Measurements from ENCODE around the gene UVRAG.
"Not testable (repeated sequence)": the region's sequence is repeated elsewhere in the genome, so short reads cannot be mapped to it uniquely, and the experiment has no call there.

The UVRAG gene

DNA sequence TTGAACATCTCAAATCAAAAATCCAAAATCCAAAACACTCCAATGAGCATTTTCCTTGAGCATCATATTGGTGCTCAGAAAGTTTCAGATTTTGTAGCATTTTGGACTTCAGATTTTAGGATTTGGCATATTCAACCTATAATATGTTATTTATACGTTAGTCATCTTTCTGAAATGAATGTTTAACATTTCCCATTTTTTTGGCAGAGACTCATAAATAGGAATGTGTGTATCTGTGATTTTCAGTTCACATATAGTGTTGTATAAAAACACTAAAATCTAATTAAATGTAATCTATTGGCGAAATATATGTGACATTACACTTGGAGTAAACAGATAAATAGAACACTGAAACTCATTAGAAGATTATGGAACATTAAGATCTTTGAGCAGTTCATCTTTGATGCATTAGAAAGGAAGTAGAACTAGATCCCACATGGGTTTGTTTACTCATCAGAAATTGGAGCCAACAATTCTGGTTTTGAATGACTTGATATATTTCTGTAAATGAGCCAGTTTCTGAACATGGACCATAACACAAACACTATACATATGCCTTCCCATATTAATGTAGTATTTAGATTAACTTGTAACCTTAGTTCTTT, 153.1 kb downstream of the UVRAG start:
- DNase-seq (no peak), ATAC-seq (no peak)

DNA sequence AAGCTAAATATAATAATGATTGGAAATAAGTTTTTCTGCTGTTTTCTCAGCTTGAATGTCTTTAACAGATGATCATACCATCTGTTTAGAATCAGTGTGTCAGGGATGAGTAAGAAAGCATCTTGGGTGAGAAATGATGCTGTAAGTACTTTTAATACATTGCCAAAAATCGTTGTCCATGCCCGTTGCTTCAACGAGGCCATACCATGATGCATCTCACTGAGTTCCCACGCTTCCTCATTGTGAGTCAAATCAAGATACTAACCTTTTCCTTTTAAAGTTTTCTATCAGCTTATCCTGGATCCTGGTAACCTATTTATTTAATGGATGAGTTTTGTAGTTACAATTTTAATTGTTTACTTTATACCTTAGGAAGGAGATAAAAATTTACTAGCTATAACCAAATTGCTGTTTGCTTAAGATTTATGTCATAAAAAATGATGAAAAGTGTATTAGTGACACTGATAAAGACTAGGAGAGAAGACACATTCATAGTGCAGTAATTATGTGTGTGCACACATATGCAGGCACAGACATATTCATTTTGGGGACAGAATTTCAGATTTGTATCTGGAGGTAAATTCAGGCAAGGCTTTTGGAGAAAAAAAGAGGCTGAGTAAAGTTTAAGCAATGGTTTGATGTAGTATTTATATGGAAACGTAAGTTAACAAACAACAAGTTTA, 154.8 kb downstream of the UVRAG start:
- ATAC-seq (no peak), DNase-seq (no peak)

DNA sequence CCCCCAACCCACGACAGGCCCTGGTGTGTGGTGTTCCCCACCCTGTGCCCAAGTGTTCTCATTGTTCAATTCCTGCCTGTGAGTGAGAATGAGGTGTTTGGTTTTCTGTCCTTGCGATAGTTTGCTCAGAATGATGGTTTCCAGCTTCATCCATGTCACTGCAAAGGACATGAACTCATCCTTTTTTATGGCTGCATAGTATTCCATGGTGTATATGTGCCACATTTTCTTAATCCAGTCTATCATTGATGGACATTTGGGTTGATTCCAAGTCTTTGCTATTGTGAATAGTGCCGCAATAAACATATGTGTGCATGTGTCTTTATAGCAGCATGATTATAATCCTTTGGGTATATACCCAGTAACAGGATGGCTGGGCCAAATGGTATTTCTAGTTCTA, 158.7 kb downstream of the UVRAG start:
- not testable (repeated sequence) for ATAC-seq, DNase-seq

DNA sequence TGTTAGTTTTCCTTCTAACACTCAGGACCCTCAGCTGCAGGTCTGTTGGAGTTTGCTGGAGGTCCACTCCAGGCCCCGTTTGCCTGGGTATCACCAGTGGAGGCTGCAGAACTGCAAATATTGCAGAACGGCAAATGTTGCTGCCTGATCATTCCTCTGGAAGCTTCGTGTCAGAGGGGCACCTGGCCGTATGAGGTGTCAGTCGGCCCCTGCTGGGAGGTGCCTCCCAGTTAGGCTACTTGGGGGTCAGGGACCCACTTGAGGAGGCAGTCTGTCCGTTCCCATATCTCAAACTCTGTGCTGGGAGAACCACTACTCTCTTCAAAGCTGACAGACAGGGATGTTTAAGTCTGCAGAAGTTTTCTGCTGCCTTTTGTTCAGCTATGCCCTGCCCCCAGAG, 164.1 kb downstream of the UVRAG start:
- not testable (repeated sequence) for DNase-seq, ATAC-seq

DNA sequence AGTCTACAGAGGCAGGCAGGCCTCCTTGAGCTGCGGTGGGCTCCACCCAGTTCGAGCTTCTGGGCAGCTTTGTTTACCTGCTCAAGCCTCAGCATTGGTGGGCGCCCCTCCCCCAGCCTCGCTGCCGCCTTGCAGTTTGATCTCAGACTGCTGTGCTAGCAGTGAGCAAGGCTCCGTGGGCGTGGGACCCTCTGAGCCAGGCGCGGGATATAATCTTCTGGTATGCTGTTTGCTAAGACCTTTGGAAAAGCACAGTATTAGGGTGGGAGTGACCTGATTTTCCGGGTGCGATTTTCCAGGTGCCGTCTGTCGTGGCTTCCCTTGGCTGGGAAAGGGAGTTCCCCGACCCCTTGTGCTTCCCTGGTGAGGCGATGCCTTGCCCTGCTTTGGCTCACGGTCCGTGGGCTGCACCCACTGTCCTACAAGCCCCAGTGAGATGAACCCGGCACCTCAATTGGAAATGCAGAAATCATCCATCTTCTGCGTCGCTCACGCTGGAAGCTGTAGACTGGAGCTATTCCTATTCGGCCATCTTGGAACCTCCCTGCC, 164.5 kb downstream of the UVRAG start:
- ATAC-seq, DNase-seq: not testable (repeated sequence)

DNA sequence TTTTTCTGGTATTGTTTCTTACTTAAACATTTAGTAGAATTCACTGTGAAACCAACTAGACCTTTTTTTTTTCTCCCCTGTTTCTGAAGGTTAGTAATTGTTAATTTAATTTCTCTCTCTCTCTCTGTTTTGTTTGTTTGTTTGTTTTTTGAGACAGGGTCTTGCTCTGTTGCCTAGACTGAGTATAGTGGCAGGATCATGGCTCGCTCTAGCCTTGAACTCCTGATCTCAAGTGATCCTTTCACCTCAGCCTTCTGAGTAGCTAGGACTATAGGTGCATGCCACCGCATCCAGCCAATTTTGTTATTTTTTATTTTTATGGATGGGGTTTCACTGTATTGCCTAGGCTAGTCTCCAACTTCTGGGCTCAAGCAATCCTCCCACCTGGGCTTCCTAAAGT, 165.0 kb downstream of the UVRAG start:
- DNase-seq: no peak
- no peak for ATAC-seq

DNA sequence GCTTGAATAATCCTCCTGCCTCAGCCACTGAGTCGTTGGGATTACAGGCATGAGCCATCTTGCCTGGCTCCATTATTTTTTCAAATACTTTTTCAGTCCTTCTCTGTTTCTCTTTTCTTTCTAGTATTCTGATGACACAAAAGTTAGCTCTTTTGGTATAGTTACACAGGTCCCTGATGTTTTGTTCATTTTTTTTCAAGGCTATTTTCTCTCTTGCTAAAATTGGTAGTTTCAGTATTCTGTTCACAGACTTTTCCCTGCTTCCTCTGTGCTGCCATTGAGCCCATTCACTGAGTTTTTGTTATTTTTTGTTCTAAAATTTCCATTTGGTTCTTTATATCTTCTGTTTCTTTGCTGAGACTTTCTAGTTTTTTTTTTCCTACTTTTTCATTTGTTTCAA, 166.5 kb downstream of the UVRAG start:
- ATAC-seq: no peak
- no peak for DNase-seq

DNA sequence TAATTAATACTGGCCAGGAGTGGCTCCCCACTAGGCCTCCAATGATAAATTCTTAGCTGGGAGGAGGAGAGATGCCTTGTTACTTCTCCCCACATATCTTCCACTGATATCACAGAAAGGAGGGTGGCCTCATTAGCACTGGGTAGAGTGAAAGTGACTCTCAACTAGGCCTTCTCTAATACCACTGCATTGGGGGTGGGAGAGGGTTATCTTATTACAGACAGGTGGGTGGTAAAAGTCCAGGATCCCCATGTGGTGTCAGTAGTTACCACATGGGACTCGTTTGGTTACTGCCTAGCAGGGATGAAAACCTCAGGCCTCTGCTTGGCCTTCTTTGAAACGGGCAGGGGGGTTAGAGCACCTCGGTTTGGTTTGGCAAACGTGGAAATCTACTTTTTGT, 167.3 kb downstream of the UVRAG start:
- ATAC-seq: no peak
- DNase-seq: no peak

DNA sequence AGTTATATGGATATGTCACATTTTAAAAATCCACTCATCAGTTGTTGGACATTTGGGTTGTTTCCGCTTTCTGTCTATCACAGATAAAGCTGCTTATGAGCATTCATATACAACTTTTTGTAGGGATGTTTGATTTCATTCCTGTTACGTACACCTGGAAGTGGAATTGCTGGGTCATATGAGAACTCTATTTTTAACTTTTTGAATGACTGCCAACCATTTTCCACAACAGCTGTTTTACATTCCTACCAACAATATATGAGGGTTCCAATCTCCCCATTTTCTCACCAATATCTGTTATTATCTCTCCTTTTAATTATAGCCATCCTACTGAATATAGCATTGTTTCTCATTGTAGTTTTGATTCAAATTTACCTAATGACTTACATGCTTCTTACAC, 172.0 kb downstream of the UVRAG start:
- DNase-seq: no peak
- no peak for ATAC-seq

DNA sequence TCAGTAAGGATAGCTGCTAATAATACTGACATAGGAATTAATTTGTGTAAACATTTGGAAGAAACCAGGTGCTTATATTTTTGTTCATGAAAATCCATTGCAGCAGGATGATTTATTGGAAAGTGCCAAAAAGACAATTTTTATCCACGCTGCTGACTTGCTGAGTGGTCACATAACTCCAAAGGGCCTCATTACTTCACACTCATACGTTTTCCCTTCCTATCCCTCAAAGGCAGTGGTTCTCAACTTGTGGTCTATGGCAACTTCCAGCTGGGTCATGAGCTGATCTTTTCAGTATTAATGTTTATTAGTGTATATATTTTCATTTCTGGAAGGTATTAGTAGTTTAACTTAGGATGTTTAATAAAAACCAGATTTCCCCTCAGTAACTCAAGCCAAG, 178.1 kb downstream of the UVRAG start:
- DNase-seq (no peak), ATAC-seq (no peak)

DNA sequence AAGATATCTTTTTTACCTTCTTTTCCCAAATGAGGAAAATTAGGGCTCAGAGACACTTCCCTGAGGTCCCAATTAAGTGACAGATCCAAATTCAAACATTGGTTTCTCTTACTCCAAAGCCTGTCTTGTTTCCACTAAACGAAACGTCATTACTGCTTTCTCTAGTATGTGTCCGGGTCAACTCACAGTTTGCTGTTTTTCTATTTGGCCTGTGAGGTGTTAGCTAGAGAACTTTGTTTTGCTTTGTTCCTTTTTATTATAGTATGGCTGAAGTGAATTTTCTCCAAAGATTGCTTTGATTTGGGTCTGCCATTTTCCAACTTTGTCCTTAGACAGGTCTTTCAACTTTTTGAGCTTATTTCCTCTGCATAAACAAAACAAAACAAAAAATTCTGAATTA, 179.6 kb downstream of the UVRAG start:
- ATAC-seq (no peak), DNase-seq (no peak)

DNA sequence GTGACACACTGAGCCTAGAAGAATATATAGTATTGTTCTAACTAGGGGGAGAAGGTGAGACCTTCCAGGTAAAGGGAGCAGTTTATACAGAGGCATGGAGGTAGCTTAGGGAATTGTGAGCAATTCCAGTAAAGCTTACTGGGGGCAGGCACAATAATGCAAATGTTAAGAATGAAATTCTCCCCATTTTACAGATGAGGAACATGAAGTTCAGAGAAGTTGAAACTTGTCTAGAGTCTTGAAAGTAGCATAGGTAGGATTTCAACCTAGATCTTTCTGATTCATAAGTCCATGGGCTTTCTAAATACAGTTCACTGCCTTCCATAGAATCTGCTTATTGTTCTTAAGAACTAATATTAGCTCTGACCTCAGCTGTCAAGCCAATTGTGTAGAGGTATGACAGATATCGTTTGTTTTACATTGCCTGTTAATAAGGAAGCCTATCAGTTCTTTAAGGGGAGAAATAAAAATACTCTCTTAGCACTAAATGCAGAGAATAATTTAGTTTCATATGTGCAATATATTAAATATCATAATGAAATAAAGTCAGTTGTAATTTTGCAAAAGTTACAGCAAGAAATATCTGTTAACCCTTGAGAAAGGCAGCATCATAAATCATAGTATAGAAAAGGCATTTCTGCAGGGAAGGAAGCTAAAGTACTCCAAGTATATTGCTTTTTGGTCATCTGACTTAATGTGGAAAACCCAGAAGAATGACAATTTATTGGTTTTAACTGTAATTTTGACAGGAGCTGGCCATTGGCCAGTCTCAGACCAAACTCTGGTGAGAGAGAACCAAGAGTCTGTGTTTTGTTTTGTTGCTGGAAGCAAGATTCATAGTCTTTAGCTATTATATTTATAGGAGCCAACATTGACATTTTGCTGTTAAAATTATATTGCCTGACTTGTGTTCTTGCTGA, 181.8 kb downstream of the UVRAG start:
- no peak for DNase-seq
- no peak for ATAC-seq

DNA sequence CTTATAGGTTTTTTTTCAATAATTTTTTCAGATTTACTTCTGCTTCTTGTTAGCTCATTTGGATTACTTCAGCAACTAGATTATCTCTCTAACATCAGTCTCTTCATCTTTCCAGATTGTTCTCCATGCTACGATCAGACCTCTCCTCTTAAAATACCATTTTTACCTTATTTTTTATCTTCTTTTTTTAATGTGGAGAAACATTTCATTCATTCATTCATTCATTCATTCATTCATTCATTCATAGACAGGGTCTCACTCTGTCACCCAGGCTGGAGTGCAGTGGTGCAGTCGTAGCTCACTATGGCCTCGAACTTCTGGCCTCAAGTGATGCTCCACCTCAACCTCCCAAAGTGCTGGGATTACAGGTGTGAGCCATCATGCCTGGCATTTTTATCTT, 189.4 kb downstream of the UVRAG start:
- ATAC-seq: no peak
- no peak for DNase-seq

DNA sequence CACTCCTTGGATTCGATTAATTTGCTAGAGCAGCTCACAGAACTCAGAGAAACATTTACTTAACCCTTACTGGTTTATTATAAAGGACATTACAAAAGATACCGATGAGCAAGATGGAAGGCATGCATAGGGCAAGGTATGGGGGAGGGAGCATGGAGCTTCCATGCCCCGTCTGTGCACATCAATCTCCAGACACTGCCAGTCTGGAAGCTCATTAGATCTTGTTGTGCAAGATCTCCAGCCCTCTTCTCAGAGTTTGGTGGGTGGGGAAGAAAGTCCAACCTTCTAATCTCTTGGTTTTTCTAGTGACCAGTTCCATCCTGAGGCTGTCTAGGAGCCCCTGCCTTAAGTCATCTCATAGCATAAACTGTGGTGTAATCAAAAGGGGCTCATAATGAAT, 190.7 kb downstream of the UVRAG start:
- no peak for ATAC-seq
- no peak for DNase-seq

DNA sequence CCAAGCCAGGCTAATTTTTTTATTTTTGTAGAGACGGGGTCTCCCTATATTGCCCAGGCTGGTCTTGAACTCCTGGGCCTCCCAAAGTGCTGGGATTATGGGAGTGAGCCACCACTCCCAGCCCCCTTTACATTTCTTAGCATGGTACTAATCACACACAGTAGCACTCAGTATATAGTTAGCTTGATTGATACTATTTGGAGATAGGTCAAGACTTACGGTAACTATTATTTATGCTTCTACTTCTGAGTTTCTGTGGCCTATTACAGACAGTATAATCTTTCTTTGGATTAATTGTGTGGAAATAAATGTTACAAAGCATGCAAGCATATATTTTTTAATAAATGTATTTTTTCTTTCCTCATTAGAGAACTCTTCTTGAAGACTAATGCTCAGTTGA, 192.2 kb downstream of the UVRAG start:
- DNase-seq (no peak), ATAC-seq (no peak)

DNA sequence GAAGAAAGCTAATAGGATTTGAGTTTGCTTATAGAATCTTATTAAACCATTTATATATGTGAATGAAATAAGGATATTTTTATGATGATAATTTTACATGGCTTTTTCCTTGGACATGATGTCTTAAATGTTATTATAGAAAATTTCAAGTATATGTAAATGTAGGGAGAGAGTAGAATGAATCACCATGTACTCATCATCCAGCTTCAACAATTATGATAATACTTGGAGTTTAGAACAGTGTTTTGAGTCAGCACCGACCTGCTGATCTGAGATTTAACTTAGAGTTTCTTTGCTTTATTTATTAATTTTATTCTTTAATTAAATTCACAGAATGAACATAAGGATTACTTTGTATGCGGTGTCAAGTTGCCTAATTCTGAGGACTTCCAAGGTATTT, 193.5 kb downstream of the UVRAG start:
- ATAC-seq: no peak
- DNase-seq: no peak

DNA sequence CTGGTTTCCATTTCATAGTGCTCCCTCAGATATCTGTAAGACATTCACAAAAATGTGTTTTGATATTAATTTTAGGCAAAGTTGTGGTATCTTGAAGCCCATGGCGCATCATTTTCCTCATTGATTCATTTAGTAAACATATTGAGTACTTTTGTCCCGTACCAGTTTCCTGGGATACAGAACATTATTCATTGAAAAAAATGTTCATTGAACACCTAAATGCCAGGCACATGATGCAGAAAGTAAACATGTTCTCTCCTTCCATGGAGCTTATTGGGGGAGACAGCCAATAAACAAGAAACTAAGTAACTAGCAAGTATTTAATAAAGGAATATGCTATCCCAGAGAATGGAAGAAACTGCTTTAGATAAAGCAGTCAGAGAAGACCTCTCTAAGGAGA, 195.0 kb downstream of the UVRAG start:
- DNase-seq (no peak), ATAC-seq (no peak)

DNA sequence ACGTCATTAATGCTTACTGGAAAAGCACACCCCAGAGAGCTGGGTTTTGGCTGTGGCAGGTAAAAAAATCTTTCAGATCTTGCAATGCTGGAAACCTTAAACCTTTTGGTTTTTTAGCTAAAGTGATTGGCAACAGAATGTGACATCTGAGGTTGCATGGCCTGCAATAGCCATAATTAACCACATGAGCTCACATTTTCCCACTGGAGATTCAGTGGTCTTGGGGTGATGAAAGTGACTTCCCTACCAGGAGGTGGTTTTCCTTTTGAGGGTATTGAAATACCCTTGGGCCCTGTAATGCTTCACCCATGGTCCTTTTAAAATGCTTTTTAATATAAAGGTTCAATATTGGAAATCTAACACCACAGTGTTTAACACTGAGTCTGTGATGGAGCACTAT, 198.5 kb downstream of the UVRAG start:
- ATAC-seq (no peak), DNase-seq (no peak)

DNA sequence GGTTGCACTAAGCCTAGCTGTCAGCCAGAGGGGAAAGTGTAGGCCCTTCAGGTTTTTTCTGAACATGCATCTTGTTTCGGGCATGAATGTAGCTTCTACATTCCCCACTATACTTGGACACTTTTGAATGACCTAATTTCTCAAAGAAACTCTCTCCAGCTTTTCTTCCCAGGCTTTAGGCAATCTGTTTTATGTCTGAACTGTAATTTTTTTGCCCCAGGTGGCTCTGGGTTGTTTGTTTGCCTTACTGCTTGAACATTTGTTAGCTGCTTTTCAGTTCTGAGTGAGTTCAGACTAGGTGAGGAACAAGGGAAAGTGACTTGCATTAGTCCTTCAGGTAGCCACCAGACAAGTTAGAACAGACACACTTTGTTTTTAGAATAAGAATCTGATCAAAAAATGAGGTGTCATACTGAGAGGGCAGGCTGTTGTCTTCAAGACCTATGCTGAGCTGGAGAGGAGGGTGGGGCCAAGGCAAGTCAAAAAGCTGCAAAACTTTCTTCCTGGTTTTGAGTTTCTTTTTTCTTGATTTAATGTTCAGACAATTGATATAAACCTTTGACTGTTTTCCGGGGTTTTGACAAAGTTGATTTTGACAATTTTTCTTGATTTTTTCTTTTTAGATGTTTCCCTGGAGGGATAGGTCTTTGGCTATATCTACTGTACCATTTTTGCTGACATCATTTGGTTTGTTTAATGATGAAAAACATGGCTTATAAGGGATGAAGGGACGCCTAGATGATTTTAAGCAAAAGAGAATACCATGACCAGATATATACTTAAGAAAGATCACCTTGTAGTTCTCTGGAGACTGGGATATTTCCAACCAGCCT, 208.4 kb downstream of the UVRAG start:
- DNase-seq (no peak), ATAC-seq (no peak)

DNA sequence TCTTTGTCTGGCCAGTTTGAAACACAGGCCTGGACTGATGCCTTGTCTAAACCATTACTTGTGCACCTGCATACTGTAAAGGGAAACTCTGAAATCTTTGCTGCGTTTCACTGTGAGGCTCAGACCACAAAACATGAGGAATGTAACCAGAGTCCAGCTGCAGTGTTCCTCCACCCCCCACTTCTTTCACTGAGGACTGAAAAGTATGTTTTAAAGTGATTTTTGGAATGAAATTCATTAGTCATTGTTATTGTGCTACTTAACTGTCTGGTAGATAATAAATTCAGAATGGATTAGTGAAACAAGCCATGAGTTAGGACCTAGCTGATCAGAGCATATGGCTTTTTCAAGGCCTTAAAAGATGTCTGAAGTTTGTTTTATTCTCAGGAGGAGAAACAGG, 210.1 kb downstream of the UVRAG start:
- ATAC-seq (no peak), DNase-seq (no peak)

DNA sequence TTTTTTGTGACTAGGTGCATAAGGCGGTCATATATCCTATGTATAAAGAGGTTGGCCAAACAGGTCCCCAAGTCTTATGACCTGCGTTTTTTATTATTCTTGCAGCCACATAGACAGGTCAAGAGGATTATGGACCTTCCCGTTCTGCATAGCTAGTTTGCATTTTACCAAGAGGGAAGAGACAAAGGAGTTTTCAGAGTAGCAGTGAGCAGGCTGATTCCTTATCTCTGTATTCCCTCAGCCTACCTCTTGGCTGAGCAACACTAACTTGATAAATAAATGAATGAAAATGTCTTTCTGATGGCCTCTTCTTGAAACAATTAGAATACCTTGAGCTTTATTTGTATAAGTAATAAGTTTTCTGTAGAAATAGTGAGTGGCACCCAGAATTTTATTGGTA, 210.8 kb downstream of the UVRAG start:
- DNase-seq: no peak
- no peak for ATAC-seq

DNA sequence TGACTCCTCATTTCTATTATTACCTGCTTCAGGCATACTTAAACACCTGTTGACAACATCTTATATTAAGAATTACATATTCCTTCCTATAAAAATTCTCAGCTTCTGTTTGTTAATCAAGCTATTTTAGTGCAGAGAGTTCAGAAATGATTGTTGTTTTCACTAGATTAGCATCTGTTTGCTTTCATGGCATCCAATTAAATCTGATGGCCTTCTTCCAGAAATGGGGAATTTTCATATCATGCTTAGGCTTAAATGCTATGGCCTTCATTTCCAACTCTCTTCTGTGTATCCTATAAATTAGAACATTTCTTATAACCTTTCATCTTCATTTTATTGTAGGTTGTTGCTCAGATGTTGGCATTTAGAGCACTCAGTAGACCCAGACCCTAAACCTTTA, 211.3 kb downstream of the UVRAG start:
- DNase-seq (no peak), ATAC-seq (no peak)

All from stimulated activated naive CD8-positive, alpha-beta T cell treated with anti-CD3 and anti-CD28 coated beads, Interleukin-15, Interleukin-2, amounts not matched to agents 100 U/mL and 50 U/mL, for 24 hours (primary cell).